Medulla oblongata (tissue), 1 donor: ENCODE results near the gene ABHD12.

Experiments used
- DNase-seq: peaks from one replicate; pipeline ENCODE4 v3.0.0-alpha.2; 2015; ENCODE audit errors: extremely low spot score

The ABHD12 gene

GRCh38 chr20:25382704-25383370 lies 7.8 kb downstream of the ABHD12 start:
- DNase-seq, result no peak

GRCh38 chr20:25380945-25381614 lies 9.6 kb downstream of the ABHD12 start:
- DNase-seq, result no peak

- no peak for DNase-seq
Observed at GRCh38 chr20:25378884-25379733, 11.5 kb downstream of the ABHD12 start.

- no peak for DNase-seq
Observed at GRCh38 chr20:25378189-25378883, 12.3 kb downstream of the ABHD12 start.

GRCh38 chr20:25376886-25377285 lies 13.7 kb downstream of the ABHD12 start:
- no peak for DNase-seq

- peak; percentile 69 for DNase-seq
Observed at GRCh38 chr20:25376236-25376635, 14.4 kb downstream of the ABHD12 start.

- no peak for DNase-seq
Observed at GRCh38 chr20:25374842-25375241, 15.8 kb downstream of the ABHD12 start.

- DNase-seq, result no peak
Observed at GRCh38 chr20:25372584-25373336, 17.9 kb downstream of the ABHD12 start.

- no peak for DNase-seq
Observed at GRCh38 chr20:25369971-25370370, 20.7 kb downstream of the ABHD12 start.

GRCh38 chr20:25369529-25369928 lies 21.1 kb downstream of the ABHD12 start:
- no peak for DNase-seq

GRCh38 chr20:25368976-25369375 lies 21.7 kb downstream of the ABHD12 start:
- DNase-seq, result no peak

- DNase-seq, result no peak
Observed at GRCh38 chr20:25368526-25368925, 22.1 kb downstream of the ABHD12 start.

- DNase-seq, result no peak
Observed at GRCh38 chr20:25364879-25365699, 25.5 kb downstream of the ABHD12 start.

GRCh38 chr20:25364180-25364788 lies 26.4 kb downstream of the ABHD12 start:
- DNase-seq, result no peak

GRCh38 chr20:25361287-25361683 lies 29.4 kb downstream of the ABHD12 start:
- no peak for DNase-seq

- peak; percentile 44 for DNase-seq
Observed at GRCh38 chr20:25360631-25361286, 29.9 kb downstream of the ABHD12 start.

- DNase-seq, result no peak
Observed at GRCh38 chr20:25356271-25356933, 34.2 kb downstream of the ABHD12 start.

GRCh38 chr20:25355866-25356265 lies 34.8 kb downstream of the ABHD12 start:
- DNase-seq, result peak; percentile 70
